Kidney (tissue), 14 donors: ENCODE measurements around the gene GALNT7. TPM values are rescaled to one million over a fixed set of nuclear protein-coding genes. Genes with fewer than 3 reads are reported as not detected.

ENCODE experiments used
- DNase-seq, 5 donors: peaks; one replicate each; pipeline ENCODE4 v3.0.0-alpha.2; 2013 to 2020
- FAIRE-seq: peaks from 2 replicates; lab custom pipeline; 2012; peaks lifted over from hg19 to GRCh38; lab: Jason Lieb, UNC
- H3K27ac ChIP-seq, 2 donors: one replicate each; pipeline ENCODE4 v1.7.0; 2013; ENCODE audit warnings: low read depth in 2 of 2, low read length in 2 of 2, inconsistent platforms in 1 of 2
- H3K27me3 ChIP-seq: one replicate; pipeline ENCODE4 v1.7.1; 2013; ENCODE audit warnings: low read length, inconsistent platforms; ENCODE audit not compliant: control insufficient read depth, insufficient read depth
- H3K36me3 ChIP-seq, 3 donors: one replicate each; pipeline versions ENCODE4 v1.7.0 to v1.7.1; 2013; ENCODE audit warnings: low read length in 3 of 3, control low read depth in 1 of 3, inconsistent platforms in 1 of 3; ENCODE audit not compliant: insufficient read depth in 3 of 3, control insufficient read depth in 2 of 3
- H3K4me1 ChIP-seq, 3 donors: one replicate each; pipeline versions ENCODE4 v1.7.0 to v1.7.1; 2013; ENCODE audit warnings: low read length in 3 of 3, inconsistent platforms in 1 of 3, low read depth in 1 of 3; ENCODE audit not compliant: control insufficient read depth in 2 of 3, insufficient read depth in 2 of 3
- H3K4me3 ChIP-seq, 3 donors: one replicate each; pipeline versions ENCODE4 v1.7.0 to v1.8.1; 2013; ENCODE audit warnings: low read length in 3 of 3, control low read depth in 1 of 3, inconsistent platforms in 1 of 3
- H3K9ac ChIP-seq, 3 donors: one replicate each; pipeline versions ENCODE4 v1.7.0 to v1.7.1; 2013; ENCODE audit warnings: low read length in 3 of 3, control low read depth in 1 of 3, inconsistent platforms in 1 of 3
- H3K9me3 ChIP-seq, 3 donors: one replicate each; pipeline versions ENCODE4 v1.7.0 to v1.7.1; 2013; ENCODE audit warnings: low read length in 3 of 3, control low read depth in 1 of 3, inconsistent platforms in 1 of 3; ENCODE audit not compliant: control insufficient read depth in 2 of 3, insufficient read depth in 1 of 3
- CTCF ChIP-seq: IDR thresholded peaks from 3 replicates; pipeline ENCODE4 v1.5.1; 2012; ENCODE audit warnings: mild to moderate bottlenecking, moderate library complexity, borderline replicate concordance; ENCODE audit not compliant: insufficient read depth; ENCODE audit errors: extremely low read depth
- intact Hi-C: fragments of 100-400 bp; cut with DNase I; formaldehyde crosslinking; loops from one replicate; pipeline ENCODE4 v1.11.1; 2022
- polyA plus RNA-seq: library from polyadenylated mRNA; stranded (reverse); fragments of 350-450 nt; fragmentation: Illumina TruSeq; extraction: RNeasy Lipid Tissue Mini Kit (QIAGEN cat#74804); gene quantifications from one replicate; pipeline ENCODE4 v1.2.3, GENCODE V29; 2014; ENCODE audit warnings: low read depth, low replicate concordance; ENCODE audit not compliant: insufficient read depth
- total RNA-seq: library from RNA; stranded (reverse); fragmentation: NEBNext Ultra II Directional; extraction: Animal tissue kit (Norgen Biotek cat#: 25700); gene quantifications from one replicate; pipeline ENCODE4 v1.2.1, GENCODE V29; 2021
- donor health status: control.
- donor health status: control.
- donor health status: control.
- donor health status: control.
- donor health status: control.
- donor health status: DM: yes; HTN: yes; CAD: no.
- donor health status: Normal renal cell carcinoma (clear cell type).

The GALNT7 gene
- total and polyA plus RNA-seq, 2 donors from 2014 or later = 3.8 to 25.6 TPM

GRCh38 chr4:173233857-173234256, 65.2 kb downstream of the GALNT7 start:
- no peak overlapping the region for H3K27ac ChIP-seq
- no peak for DNase-seq
- no peak for FAIRE-seq
- H3K9ac ChIP-seq = no peak overlapping the region
- no peak overlapping the region for H3K4me3 ChIP-seq
- intact Hi-C loops = no loop called here
- no peak for TF ChIP-seq CTCF
- no peaks in the 10 kb centered on the region for H3K9me3 ChIP-seq
- no peaks in the 10 kb centered on the region for H3K4me1 ChIP-seq
- no peaks in the 10 kb centered on the region for H3K27me3 ChIP-seq
- H3K36me3 ChIP-seq = no peaks in the 10 kb centered on the region

GRCh38 chr4:173235050-173235449, 66.4 kb downstream of the GALNT7 start:
- Histone ChIP-seq H3K4me3 (no peak overlapping the region), H3K9ac (no peak overlapping the region), H3K9me3 (no peaks in the 10 kb centered on the region), H3K4me1 (no peaks in the 10 kb centered on the region), H3K36me3 (no peaks in the 10 kb centered on the region), H3K27me3 (no peaks in the 10 kb centered on the region), H3K27ac (no peak overlapping the region)
- DNase-seq (no peak), FAIRE-seq (no peak)
- intact Hi-C loops = no loop called here
- TF ChIP-seq CTCF = no peak

GRCh38 chr4:173236301-173236700, 67.7 kb downstream of the GALNT7 start:
- H3K9me3 ChIP-seq = no peaks in the 10 kb centered on the region
- H3K27me3 ChIP-seq = no peaks in the 10 kb centered on the region
- no peaks in the 10 kb centered on the region for H3K4me1 ChIP-seq
- FAIRE-seq = no peak
- H3K4me3 ChIP-seq = no peak overlapping the region
- no peak for DNase-seq
- no peak overlapping the region for H3K9ac ChIP-seq
- H3K27ac ChIP-seq = no peak overlapping the region
- no peak for TF ChIP-seq CTCF
- no peaks in the 10 kb centered on the region for H3K36me3 ChIP-seq
- intact Hi-C loops = no loop called here

- intact Hi-C loops = no loop called here
- DNase-seq = no peak
Measured at GRCh38 chr4:173237152-173237551, 68.5 kb downstream of the GALNT7 start.

More at GRCh38 chr4:173237152-173237551, 68.5 kb downstream of the GALNT7 start:
- Histone ChIP-seq H3K4me1 (no peaks in the 10 kb centered on the region), H3K27ac (no peak overlapping the region), H3K27me3 (no peaks in the 10 kb centered on the region), H3K9ac (no peak overlapping the region), H3K36me3 (no peaks in the 10 kb centered on the region), H3K9me3 (no peaks in the 10 kb centered on the region), H3K4me3 (no peak overlapping the region)
- TF ChIP-seq CTCF = no peak
- FAIRE-seq = no peak
